A673 (cell line): ENCODE results near the gene CATSPER4. TPM values are rescaled to one million over a fixed set of nuclear protein-coding genes. Genes with fewer than 3 reads are reported as not detected.

Source experiments
- BruUV-seq: library from RNA; stranded (reverse); fragments of 400-500 nt; replicated peaks from 2 replicates; lab custom pipeline; 2021; lab: Mats Ljungman, UMichigan
- CTCF ChIA-PET: fragments of 300-600 bp; sonication (Branson Sonifier 250); formaldehyde crosslinking; loops from one replicate; lab custom pipeline; 2022; ENCODE audit warnings: antibody characterized with exemption; lab: Charles Lee
- POLR2A ChIA-PET: fragments of 300-600 bp; sonication (Branson Sonifier 250); formaldehyde crosslinking; loops from one replicate; lab custom pipeline; 2022; ENCODE audit warnings: antibody characterized with exemption; ENCODE audit not compliant: low non-redundant PET; lab: Charles Lee
- DNase-seq: peaks from one replicate; pipeline ENCODE4 v3.0.0-alpha.2; 2015; ENCODE audit warnings: low spot score
- H3K27ac ChIP-seq: fragments of 200-600 bp; sonication (generic); 2 replicates; pipeline ENCODE4 v1.5.1; 2016; ENCODE audit warnings: mixed run types, low read depth, mild to moderate bottlenecking, mixed read lengths, antibody characterized with exemption, low read length; ENCODE audit not compliant: poor library complexity, severe bottlenecking
- H3K27me3 ChIP-seq: fragments of 200-600 bp; sonication (generic); replicated peaks from 2 replicates; pipeline ENCODE4 v1.6.1; 2017; ENCODE audit warnings: mixed run types, low read depth, mild to moderate bottlenecking, mixed read lengths, antibody characterized with exemption, low read length; ENCODE audit not compliant: insufficient read depth, poor library complexity
- H3K36me3 ChIP-seq: fragments of 200-600 bp; sonication (generic); 2 replicates; pipeline ENCODE4 v1.6.1; 2016; ENCODE audit warnings: mixed run types, mild to moderate bottlenecking, mixed read lengths, antibody characterized with exemption, low read length; ENCODE audit not compliant: insufficient read depth, poor library complexity, severe bottlenecking
- H3K4me1 ChIP-seq: fragments of 200-600 bp; sonication (generic); 2 replicates; pipeline ENCODE4 v1.6.1; 2017; ENCODE audit warnings: mixed run types, mild to moderate bottlenecking, mixed read lengths, antibody characterized with exemption, low read length; ENCODE audit not compliant: insufficient read depth, poor library complexity, severe bottlenecking
- H3K4me3 ChIP-seq: fragments of 200-600 bp; sonication (generic); 2 replicates; pipeline ENCODE4 v1.5.1; 2016; ENCODE audit warnings: low read depth, mixed run types, mild to moderate bottlenecking, mixed read lengths, low read length; ENCODE audit not compliant: poor library complexity, severe bottlenecking
- H3K9me3 ChIP-seq: fragments of 200-600 bp; sonication (generic); 2 replicates; pipeline ENCODE4 v1.6.1; 2016; ENCODE audit warnings: mixed run types, low read depth, mild to moderate bottlenecking, mixed read lengths, antibody characterized with exemption, low read length; ENCODE audit not compliant: poor library complexity, severe bottlenecking
- CTCF ChIP-seq: fragments of 300-800, 200-600 bp; sonication (generic); conservative IDR thresholded peaks from 2 replicates; pipeline ENCODE4 v1.5.1; 2017; ENCODE audit warnings: low read depth, mild to moderate bottlenecking, antibody characterized with exemption, low read length, moderate library complexity, mixed read lengths
- EZH2 ChIP-seq: fragments of 200-600 bp; sonication (generic); IDR thresholded peaks from 2 replicates; pipeline ENCODE4 v1.6.1; 2017; ENCODE audit warnings: borderline replicate concordance, low read depth, mild to moderate bottlenecking, mixed read lengths, antibody characterized with exemption, low read length; ENCODE audit not compliant: poor library complexity, severe bottlenecking
- intact Hi-C: fragments of 100-400 bp; cut with micrococcal nuclease; formaldehyde crosslinking; loops from one replicate; pipeline ENCODE4 v1.10.0; 2022; ENCODE audit not compliant: unreplicated experiment
- total RNA-seq: library from RNA; stranded (reverse); gene quantifications from 2 replicates; pipeline ENCODE4 v1.2.3, GENCODE V29; 2021

The CATSPER4 gene
- total RNA-seq, 1 experiment from 2014 or later, result not detected

- no peak for DNase-seq
- intact Hi-C loops, result no loop called here
- Histone ChIP-seq H3K27me3 (no peaks in the 10 kb centered on the region), H3K9me3 (no peaks in the 10 kb centered on the region), H3K4me1 (peaks cover 17% of the 10 kb centered on the region), H3K4me3 (peak within 1 kb of the TSS; percentile 91), H3K27ac (peak within 1 kb of the TSS; percentile 94), H3K36me3 (peaks cover 4% of the 10 kb centered on the region)
- no peak for TF ChIP-seq EZH2
- no peak for TF ChIP-seq CTCF
- BruUV-seq, result no TSS peak
- ChIA-PET POLR2A (no interaction called here), CTCF (no interaction called here)
Observed at GRCh38 chr1:26171084-26172072, 19.0 kb upstream of the CATSPER4 start, which contains the start of gene ZNF593OS. Gene ZNF593OS, minus strand, starts transcription at chr1:26171832. Its CDS starts 171 bp downstream, at chr1:26171661.

- intact Hi-C loops, result no loop called here
- H3K36me3 ChIP-seq, result peaks cover 4% of the 10 kb centered on the region
- POLR2A ChIA-PET, result no interaction called here
Observed at GRCh38 chr1:26175346-26175745, 15.1 kb upstream of the CATSPER4 start.

GRCh38 chr1:26177182-26177684, 13.2 kb upstream of the CATSPER4 start, which contains the start of gene CNKSR1:
Gene CNKSR1, plus strand, starts transcription at chr1:26177491. Its CDS starts 57 bp downstream, at chr1:26177548.
- H3K4me3 ChIP-seq, result no peak within 1 kb of the TSS
- no peaks in the 10 kb centered on the region for H3K9me3 ChIP-seq
- H3K36me3 ChIP-seq, result no peaks in the 10 kb centered on the region
- ChIA-PET CTCF (no interaction called here), POLR2A (no interaction called here)
- no peaks in the 10 kb centered on the region for H3K4me1 ChIP-seq
- no peaks in the 10 kb centered on the region for H3K27me3 ChIP-seq
- intact Hi-C loops, result no loop called here
- H3K27ac ChIP-seq, result no peak within 1 kb of the TSS
- BruUV-seq, result no TSS peak
- TF ChIP-seq CTCF (no peak), EZH2 (no peak)
- no peak for DNase-seq

More at GRCh38 chr1:26175346-26175745, 15.1 kb upstream of the CATSPER4 start:
- H3K27me3 ChIP-seq, result no peaks in the 10 kb centered on the region
- no peak overlapping the region for H3K27ac ChIP-seq
- H3K4me3 ChIP-seq, result no peak overlapping the region
- no TSS peak for BruUV-seq
- CTCF ChIA-PET, result no interaction called here
- no peaks in the 10 kb centered on the region for H3K9me3 ChIP-seq
- DNase-seq, result no peak
- TF ChIP-seq CTCF, result no peak
- no peak for TF ChIP-seq EZH2
- H3K4me1 ChIP-seq, result peaks cover 5% of the 10 kb centered on the region
